Epithelial cell of proximal tubule (primary cell): Measurements from ENCODE around the gene MICU2. TPM values are rescaled to one million over a fixed set of nuclear protein-coding genes. Genes with fewer than 3 reads are reported as not detected.
"Not testable (repeated sequence)": the region's sequence is repeated elsewhere in the genome, so short reads cannot be mapped to it uniquely, and the experiment has no call there.

Experiments
- DNase-seq: peaks from one replicate; pipeline ENCODE4 v3.0.0-alpha.2; 2011; ENCODE audit warnings: low read depth
- H3K4me3 ChIP-seq: 2 replicates; pipeline ENCODE4 v1.5.1; 2011; ENCODE audit warnings: low read depth, mild to moderate bottlenecking, low read length
- CTCF ChIP-seq: conservative IDR thresholded peaks from 2 replicates; pipeline ENCODE4 v1.5.1; 2012; ENCODE audit warnings: low read depth, mild to moderate bottlenecking, low read length
- total RNA-seq: library from RNA; depleted of rRNA; stranded (reverse); fragments of >200 nt; gene quantifications from 2 replicates; pipeline ENCODE4 v1.2.3, GENCODE V29; 2015

MICU2 gene
- total RNA-seq, 1 donor from 2014 or later = 141 TPM

GRCh38 chr13:21568854-21569253 lies 35.1 kb downstream of the MICU2 start:
- TF ChIP-seq CTCF = no peak
- no peak for DNase-seq
- no peak overlapping the region for H3K4me3 ChIP-seq

GRCh38 chr13:21567714-21568113 lies 36.3 kb downstream of the MICU2 start:
- DNase-seq = no peak
- TF ChIP-seq CTCF = no peak
- H3K4me3 ChIP-seq = no peak overlapping the region

DNA sequence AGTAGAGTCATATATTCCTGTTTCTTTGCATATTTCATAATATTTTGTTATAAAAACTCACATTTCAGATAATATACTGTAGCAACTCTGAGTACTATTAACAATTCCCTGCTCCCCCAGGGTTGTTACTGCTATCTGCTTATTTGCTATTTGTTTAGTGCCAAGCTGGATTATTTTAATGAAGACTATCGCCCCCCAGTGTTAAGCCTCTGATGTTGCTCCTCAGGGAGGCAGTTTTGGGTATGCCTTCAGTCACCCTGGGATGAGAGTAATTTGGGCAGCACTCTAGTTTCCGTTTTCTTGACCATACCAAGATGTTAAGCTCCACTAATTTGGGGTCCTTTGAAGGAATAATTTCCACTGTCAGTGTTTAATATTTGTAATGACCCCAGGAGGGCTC lies 46.0 kb downstream of the MICU2 start:
- peak; percentile 71 for TF ChIP-seq CTCF
- no peak overlapping the region for H3K4me3 ChIP-seq
- no peak for DNase-seq

GRCh38 chr13:21556051-21556450 lies 47.9 kb downstream of the MICU2 start:
- H3K4me3 ChIP-seq = no peak overlapping the region
- TF ChIP-seq CTCF = no peak
- no peak for DNase-seq

DNA sequence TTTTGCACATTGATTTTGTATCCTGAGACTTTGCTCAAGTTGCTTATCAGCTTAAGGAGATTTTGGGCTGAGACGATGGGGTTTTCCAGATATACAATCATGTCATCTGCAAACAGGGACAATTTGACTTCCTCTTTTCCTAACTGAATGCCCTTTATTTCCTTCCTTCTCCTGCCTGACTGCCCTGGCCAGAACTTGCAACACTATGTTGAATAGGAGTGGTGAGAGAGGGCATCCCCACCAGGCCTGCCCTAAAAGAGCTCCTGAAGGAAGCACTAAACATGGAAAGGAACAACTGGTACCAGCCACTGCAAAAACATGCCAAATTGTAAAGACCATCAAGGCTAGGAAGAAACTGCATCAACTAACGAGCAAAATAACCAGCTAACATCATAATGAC lies 50.7 kb downstream of the MICU2 start:
- not testable (repeated sequence) for H3K4me3 ChIP-seq, DNase-seq

- no peak for DNase-seq
- TF ChIP-seq CTCF = no peak
- H3K4me3 ChIP-seq = no peak overlapping the region
Observed at GRCh38 chr13:21550918-21551317, 53.1 kb downstream of the MICU2 start.

DNA sequence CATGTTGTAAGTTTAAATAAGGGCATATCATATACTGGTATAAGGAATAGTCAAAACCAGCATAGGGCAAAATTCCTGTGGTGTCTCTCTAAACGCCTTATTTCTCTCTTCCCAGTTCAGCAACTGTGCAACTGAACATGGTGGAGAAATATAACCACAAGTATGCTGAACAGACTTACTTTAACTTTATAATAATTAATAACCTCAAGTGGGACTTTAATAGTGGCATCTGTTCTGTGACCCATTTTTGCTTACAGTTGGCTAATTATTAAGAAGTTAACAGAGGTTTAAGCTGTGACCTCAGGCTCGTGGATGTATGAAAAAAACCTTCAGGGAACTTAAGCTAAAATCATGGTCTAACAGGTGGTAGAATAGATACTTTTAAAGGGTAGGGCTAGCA lies 54.3 kb downstream of the MICU2 start:
- no peak for TF ChIP-seq CTCF
- DNase-seq = no peak

GRCh38 chr13:21548577-21548976 lies 55.4 kb downstream of the MICU2 start:
- TF ChIP-seq CTCF = no peak
- no peak overlapping the region for H3K4me3 ChIP-seq
- DNase-seq = no peak

More for the DNA sequence above, 54.3 kb downstream of the MICU2 start:
- no peak overlapping the region for H3K4me3 ChIP-seq
